Ovary (tissue), 3 donors: ENCODE measurements around the gene NCCRP1.

ENCODE experiments used
- CTCF ChIP-seq, 3 donors: fragments of 450-650 bp in 2 of 3; fragments of 200-600 bp in 1 of 3; IDR thresholded peaks; one replicate each; pipeline versions ENCODE4 v1.5.1 to v1.8.0; 2016 to 2022; ENCODE audit warnings: antibody characterized with exemption in 3 of 3, mild to moderate bottlenecking in 1 of 3
- EP300 ChIP-seq: sonication (generic); formaldehyde crosslinking; IDR thresholded peaks from one replicate; pipeline ENCODE4 v1.6.1; 2017; ENCODE audit warnings: antibody characterized with exemption
- POLR2A ChIP-seq: fragments of 450-650 bp; IDR thresholded peaks from one replicate; pipeline ENCODE4 v1.6.1; 2017; ENCODE audit warnings: antibody characterized with exemption, mild to moderate bottlenecking, moderate library complexity
- donor health status: DM: no; HTN: no; CAD: no.

- TF ChIP-seq CTCF (IDR thresholded peaks at IDR 0.05) (no peak), POLR2A (no peak), EP300 (no peak)
These were observed 9.4 kb downstream of the NCCRP1 start for GRCh38 chr19:39206122-39206521.
